ENCODE results near the gene LDLRAD3.
A peak's percentile ranks its signal among the peaks of the same experiment; 100 is the strongest.

LDLRAD3 gene

DNA sequence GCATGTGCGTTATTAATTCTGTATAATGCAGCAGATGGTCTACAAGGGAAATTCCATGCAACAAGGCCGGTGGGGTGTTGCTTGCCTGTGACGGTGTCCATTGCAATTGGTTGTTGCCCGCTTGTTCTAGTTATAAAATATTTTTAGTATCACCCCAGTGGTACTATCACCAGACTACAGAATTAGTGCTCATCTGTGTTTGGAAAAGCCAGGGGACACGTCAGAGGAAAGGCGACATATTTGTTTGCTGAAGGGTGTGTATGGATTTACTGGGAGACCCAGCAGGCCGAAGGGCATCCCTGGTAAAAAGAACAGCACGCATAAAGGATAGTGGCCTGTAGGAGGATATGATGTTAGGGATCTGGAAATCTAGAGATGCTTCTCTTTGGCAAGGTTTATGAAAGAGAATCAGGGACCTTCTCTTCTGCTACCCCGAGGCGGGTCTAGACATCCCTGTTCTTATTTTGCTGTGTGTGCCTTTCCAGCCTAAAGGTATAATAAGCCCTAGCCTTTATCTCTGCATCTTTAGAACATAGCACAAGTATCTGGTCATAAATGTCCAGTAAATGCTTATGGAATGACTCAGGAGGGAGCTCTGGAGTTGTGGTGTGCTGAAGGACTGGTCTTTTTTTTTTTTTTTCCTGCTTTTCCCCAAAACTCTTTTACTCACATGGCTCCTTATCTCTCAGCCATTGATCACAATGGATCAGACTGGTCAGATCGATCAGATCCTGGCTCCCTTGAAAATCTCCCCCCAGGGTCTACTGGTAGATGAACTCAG lies 90.9 kb downstream of the LDLRAD3 start:
- no peak overlapping the region for H3K4me3 ChIP-seq
- TF ChIP-seq, protein P1, sequence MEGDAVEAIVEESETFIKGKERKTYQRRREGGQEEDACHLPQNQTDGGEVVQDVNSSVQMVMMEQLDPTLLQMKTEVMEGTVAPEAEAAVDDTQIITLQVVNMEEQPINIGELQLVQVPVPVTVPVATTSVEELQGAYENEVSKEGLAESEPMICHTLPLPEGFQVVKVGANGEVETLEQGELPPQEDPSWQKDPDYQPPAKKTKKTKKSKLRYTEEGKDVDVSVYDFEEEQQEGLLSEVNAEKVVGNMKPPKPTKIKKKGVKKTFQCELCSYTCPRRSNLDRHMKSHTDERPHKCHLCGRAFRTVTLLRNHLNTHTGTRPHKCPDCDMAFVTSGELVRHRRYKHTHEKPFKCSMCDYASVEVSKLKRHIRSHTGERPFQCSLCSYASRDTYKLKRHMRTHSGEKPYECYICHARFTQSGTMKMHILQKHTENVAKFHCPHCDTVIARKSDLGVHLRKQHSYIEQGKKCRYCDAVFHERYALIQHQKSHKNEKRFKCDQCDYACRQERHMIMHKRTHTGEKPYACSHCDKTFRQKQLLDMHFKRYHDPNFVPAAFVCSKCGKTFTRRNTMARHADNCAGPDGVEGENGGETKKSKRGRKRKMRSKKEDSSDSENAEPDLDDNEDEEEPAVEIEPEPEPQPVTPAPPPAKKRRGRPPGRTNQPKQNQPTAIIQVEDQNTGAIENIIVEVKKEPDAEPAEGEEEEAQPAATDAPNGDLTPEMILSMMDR (IDR thresholded peaks at IDR 0.05), result no peak
- H3K27ac ChIP-seq, result no peak overlapping the region
- DNase-seq (ENCODE audit: low spot score), result no peak

DNA sequence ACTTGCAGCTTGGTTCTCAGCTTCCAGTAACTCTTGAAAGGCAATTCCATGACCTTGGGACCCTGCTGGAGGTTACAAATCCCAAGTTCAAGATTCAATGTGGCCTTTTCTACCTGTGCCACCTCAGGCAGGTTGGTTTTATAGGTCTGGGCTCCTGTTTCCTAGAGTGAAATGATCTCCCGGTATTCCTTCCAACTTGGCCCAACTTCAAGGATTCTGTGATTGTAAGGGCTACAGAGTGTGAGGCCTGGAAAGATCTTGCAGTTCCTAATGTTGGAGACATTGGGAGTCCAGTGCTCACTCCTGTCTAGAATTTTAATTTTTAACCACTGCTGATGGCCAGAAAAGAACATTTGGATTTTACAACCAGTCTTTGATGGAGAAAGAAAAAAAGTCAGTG lies 91.6 kb downstream of the LDLRAD3 start:
- TF ChIP-seq, protein P1 (IDR thresholded peaks at IDR 0.05), result no peak
- H3K27ac ChIP-seq, result no peak overlapping the region
- no peak for DNase-seq (ENCODE audit: low spot score)
- H3K4me3 ChIP-seq, result no peak overlapping the region

DNA sequence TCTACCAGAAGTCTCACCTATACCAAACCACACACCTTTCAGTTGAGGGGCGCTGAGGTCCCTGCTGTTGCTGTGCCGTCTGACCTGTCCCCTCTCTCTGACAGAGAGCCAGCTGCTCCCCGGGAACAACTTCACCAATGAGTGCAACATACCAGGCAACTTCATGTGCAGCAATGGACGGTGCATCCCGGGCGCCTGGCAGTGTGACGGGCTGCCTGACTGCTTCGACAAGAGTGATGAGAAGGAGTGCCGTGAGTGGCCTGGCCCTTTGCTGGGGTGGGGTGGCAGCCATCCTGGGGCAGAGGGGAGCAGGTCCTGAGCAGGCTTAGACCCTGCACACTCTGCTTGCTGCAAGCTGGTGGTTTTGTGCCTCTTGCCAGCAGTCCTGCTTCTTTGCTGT lies 92.1 kb downstream of the LDLRAD3 start:
- H3K4me3 ChIP-seq, result no peak overlapping the region
- no peak for DNase-seq (ENCODE audit: low spot score)
- TF ChIP-seq, protein P1 (IDR thresholded peaks at IDR 0.05), result no peak
- H3K27ac ChIP-seq, result no peak overlapping the region

DNA sequence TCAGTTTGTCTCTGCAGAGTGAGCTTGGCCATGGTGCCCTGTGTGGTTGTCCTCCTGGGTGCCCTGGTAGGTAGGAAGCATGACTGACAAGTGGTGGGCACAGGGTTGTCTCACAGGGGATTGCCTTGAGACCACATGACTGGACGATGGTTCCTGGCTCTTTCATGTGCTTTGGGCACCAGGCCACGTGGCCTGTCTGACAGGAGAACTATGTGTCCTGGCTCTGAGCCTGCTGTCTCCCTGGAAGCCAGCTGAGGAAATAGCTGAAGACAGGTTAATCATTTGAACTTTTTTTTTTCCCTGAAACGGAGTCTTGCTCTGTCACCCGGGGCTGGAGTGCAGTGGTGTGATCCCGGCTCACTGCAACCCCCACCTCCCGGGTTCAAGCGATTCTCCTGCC lies 93.2 kb downstream of the LDLRAD3 start:
- no peak overlapping the region for H3K4me3 ChIP-seq
- H3K27ac ChIP-seq, result peak overlapping the region in 1 of 2 donors; percentile 6
- DNase-seq (ENCODE audit: low spot score), result no peak
- TF ChIP-seq, protein P1 (IDR thresholded peaks at IDR 0.05), result no peak

DNA sequence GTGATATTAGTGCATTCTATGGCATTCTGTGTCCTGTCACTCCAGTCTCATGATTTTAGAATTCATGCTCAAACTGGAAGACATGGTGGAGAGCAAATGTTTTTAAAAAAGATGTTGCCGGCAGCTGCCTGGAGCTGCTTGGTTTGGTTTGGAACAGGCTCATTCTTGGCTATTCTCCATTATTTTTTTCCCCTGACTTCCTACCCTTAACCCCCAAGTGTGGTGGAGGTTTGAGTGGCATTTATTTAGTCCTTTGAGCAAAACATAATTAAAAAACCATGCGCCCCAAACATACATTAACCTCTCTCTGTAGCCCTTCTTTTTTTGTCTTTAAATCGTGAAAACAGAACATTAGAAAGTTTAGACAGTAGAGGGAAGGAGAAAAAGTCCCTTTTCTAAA lies 94.7 kb downstream of the LDLRAD3 start:
- no peak for DNase-seq (ENCODE audit: low spot score)
- peak overlapping the region in 1 of 2 donors; percentile 42 for H3K27ac ChIP-seq
- no peak overlapping the region for H3K4me3 ChIP-seq
- TF ChIP-seq, protein P1 (IDR thresholded peaks at IDR 0.05), result no peak

DNA sequence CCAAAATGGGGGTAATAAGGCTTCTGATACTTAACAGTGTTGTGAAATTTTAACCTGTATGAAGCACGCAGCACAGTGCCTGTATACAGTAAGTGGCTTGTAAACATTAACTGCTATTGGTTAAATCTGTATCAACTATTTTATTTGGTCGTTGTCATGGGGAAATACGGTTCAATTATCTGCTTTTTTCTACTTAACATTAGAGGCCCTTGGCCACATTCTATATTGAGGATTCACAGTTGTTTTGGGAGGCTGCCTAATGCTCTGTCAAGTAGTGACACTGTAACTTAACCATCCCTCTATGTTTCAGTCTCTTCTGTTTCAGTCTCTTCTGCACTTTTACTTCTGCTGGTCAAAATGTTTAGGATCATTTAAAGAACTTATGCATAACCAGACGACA lies 95.6 kb downstream of the LDLRAD3 start:
- no peak overlapping the region for H3K4me3 ChIP-seq
- no peak overlapping the region for H3K27ac ChIP-seq
- TF ChIP-seq, protein P1 (IDR thresholded peaks at IDR 0.05), result no peak
- no peak for DNase-seq (ENCODE audit: low spot score)

DNA sequence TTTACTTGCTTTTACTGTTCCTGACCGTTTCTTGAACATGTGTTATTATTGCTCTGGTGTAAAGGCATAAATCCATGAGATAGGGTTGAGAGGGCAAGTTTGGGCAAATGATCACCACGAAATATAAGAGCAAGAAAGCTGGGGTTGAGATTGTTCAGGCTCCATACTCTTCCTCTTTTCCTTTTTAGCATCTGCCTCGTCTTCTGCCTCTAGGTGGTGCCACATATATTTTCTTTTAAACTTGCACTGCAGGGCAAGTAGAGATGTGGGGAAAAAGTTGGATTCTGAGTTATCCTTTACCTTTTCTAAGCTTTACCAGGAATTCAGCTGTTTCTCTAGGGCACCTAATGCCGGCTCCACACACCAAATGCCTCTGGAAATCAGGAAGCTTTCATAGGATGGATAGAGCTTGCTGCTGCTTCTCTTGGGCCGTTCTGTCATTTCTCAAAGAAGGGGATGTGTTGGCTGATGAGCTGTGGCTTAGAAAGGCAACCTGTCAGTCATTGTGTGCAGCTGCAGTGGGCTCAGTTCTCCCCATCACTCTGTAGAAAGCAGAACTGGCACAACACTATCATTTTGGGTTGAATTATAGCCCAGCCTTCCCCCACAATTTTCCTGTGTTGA lies 98.2 kb downstream of the LDLRAD3 start:
- TF ChIP-seq, protein P1 (IDR thresholded peaks at IDR 0.05), result peak; percentile 6
- Histone ChIP-seq H3K27ac (no peak overlapping the region), H3K4me3 (no peak overlapping the region)
- DNase-seq (ENCODE audit: low spot score), result no peak
